ENCODE data around the gene GNAZ.

The GNAZ gene

GRCh38 chr22:23064381-23065068, 5.8 kb upstream of the GNAZ start:
- DNase-seq (ENCODE audit: low spot score), result no peak

GRCh38 chr22:23065069-23065451, 5.3 kb upstream of the GNAZ start:
- no peak for DNase-seq (ENCODE audit: low spot score)

- DNase-seq (ENCODE audit: low spot score), result no peak
Observed at GRCh38 chr22:23065495-23066122, 4.7 kb upstream of the GNAZ start.

DNA sequence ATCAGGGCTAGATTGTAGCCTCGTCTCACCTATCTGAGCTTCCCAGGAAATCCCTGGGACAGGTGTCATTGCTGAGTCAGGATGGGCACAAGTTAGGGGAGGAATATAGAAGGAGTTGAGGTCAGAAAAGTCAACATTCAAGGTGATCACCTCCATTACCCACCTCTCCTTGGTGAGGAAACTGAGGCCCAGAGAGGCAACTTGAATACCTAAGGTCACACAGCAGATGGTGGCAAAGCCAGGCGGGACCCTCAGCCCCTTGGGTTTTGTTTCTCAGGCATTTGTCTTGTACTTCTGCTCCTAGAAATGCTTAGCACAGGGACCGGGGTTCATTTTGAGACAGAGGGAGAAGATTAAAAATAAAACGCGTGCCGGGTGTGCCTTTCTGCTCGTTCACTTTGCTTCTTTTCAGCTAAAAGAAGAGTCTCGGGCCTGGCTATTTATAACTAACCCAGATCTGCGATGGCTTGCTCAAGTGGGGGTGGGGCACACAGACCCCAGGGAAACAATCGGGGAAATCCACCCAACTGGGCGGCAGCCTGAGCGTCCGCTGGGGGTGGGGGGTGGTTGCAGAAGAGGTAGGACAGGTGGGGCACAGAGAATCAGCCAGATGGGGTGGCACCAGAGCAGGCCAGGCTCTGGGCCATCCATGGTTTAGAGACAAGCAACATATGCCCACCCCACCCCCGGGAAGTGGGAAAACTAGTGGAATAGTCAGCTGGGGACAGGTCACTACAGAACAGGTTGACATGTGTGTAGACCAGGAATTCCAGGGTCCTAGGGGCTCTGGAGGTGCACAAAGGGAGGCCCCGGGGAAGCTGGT, 3.9 kb upstream of the GNAZ start:
- DNase-seq (ENCODE audit: low spot score), result no peak

- no peak for DNase-seq (ENCODE audit: low spot score)
Observed at GRCh38 chr22:23067023-23067650, 3.2 kb upstream of the GNAZ start.

GRCh38 chr22:23067691-23068090, 2.6 kb upstream of the GNAZ start:
- DNase-seq (ENCODE audit: low spot score), result no peak

GRCh38 chr22:23068096-23068831, 2.1 kb upstream of the GNAZ start:
- DNase-seq (ENCODE audit: low spot score), result no peak

- no peak for DNase-seq (ENCODE audit: low spot score)
Observed at GRCh38 chr22:23068832-23069385, 1.4 kb upstream of the GNAZ start.

DNA sequence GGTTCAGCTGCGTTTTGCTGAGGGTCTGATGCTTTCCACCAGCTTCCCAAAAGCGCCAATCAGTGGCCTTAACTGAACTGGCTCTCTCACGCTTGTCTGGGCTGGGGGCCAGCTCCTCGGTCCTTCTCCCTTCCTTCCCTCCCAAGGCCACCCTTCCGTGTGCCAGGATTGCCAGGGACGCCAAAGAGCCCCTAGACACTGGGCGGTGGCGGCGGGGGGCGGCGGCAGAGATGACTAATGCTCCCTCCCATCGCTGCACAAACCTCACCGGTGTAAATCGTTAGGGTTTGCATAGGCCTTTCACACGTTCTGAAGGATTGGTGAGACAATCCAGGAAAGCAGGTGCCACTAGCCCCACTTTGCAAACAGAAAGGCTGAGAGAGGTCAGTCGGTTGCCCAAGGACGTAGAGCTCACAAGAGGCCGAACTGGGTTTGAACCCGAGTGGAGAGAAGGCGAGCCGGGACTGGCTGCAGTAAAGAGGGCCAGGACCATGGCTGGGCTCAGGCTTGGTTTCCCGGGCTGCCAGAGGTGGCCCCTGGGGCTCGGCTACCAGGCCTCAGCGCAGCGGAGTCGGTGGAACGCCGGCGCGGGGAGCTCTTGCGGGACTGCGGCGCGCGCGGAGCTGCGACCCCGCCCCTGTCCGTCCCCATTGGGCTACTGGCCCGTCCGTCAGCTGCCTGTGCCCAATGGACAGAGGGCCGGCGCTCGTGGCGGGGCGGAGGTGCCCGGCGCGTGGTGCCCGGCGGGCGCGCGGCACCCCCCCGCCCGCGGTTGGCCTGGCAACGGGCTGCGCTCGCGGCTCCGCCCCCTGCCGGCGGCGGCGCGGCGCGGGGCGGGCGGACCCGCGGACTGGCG, 589 bp upstream of the GNAZ start:
- DNase-seq (ENCODE audit: low spot score), result peak; percentile 82

- no peak for DNase-seq (ENCODE audit: low spot score)
Observed at GRCh38 chr22:23071230-23072076, 1.1 kb downstream of the GNAZ start.

- no peak for DNase-seq (ENCODE audit: low spot score)
Observed at GRCh38 chr22:23072077-23072910, 2.0 kb downstream of the GNAZ start.

DNA sequence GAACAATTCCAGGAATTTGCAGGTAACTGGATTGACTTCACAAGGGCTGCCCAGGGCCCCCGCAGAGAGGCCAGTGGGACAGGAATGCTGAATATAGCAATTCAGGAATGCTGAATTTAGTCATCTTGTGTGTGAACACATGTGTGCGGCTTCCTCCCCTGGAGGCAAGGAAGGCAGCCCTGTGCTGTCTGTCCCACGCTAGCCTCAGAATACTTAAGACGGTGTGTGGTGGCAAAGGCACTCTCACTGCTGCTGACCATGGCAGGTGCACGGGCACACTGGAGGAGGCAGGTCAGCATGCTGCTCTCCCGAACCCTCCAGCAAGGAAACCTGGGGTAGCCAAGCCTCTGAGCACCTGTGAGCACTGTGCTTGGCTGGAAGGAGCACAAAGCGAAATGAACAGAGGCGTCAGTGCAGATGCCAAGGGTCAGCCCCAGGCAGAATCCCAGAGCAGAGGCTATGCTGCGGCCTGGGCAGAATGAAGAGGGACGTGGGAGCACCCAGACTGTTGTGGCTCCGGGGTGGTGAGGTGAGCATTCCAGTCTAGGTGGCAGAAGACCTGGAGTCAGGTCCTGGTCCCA, 2.7 kb downstream of the GNAZ start:
- no peak for DNase-seq (ENCODE audit: low spot score)

GRCh38 chr22:23073526-23074229, 3.4 kb downstream of the GNAZ start:
- DNase-seq (ENCODE audit: low spot score), result no peak

DNA sequence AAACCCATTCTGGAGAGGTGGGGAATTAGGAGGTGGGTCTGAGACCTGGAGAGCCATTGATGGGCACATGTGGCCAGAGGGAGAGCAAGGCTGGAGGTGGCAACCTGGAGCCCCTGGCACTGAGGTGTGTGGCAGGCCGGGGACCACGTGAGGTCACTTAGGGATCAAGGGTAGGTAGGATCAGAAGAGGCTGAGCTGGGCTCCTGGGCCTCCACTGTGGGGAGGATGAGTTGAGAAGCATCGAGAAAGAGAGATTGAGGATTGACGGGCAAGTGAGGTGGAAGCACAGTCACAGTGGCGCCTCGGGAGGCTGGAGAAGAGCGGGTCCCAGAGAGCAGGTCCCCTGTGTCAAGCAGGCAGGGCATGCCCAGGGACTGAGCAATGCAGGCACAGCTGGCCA, 4.1 kb downstream of the GNAZ start:
- no peak for DNase-seq (ENCODE audit: low spot score)

- DNase-seq (ENCODE audit: low spot score), result no peak
Observed at GRCh38 chr22:23075050-23075449, 4.7 kb downstream of the GNAZ start.

DNA sequence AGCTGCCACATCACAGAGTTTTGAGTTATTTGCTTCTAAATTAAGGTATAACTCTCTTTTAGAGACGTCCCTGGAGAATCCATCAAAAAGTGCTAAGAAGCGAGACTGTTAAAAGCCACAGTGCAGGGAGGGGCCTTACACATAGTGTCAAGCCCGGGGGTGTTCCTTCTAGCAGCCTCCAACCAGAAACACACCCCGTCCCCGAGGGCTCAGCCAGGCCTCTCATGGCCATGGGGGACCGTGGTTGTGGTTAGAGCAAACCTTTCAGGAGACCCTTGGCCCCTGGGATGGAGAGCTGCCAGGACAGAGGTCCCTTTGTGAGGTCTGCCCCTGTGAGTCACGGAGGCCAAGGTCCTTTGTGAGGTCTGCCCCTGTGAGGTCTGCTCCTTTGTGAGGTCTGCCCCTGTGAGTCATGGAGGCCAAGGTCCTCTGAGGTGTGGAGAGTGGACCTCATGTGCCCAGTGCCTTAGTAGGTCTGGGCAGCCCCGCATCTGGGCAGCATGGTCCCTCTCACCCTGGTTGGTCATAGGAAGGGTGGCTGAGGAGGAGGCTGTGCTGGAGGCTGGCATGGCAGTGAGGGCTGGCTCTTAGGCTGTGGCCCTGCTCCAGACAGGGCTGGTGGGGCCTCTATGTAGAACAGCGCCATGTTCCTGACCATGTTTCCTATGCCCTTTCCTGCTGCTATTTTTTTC, 5.4 kb downstream of the GNAZ start:
- DNase-seq (ENCODE audit: low spot score), result no peak

DNA sequence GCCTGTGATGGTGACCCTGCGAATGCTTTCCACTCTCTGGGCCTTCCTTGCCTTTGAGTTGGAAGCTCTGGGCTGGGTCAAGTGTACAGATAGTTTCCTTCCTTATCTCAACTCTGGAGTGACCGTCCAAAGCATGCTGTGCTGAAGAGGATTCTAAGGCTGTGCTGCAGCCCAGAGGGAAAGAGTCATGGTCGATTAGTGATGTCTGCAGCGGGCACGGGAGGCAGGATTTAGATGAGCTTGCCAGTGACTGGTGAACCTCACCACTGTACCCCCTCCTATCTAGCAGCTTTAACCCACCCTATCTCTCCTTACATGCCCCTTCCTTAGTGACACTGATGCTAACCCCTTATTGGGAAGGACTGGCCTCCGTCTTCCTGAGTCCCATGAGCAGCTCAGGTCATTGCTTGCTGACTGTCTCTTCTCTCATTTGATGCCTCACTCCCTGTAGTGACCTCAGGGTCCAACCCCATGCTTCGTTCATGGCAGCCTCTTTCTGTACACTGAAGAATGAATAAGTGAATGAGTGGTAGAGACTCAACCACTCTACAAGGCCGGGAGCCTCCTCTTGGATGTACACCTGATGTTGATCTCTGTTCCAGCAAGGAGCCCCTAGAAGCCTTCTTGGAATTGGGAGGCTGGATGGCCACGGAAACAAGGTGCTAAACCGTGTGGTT, 6.7 kb downstream of the GNAZ start:
- DNase-seq (ENCODE audit: low spot score), result no peak

All from activated CD4-positive, alpha-beta T cell treated with anti-CD3 and anti-CD28 coated beads, Interleukin-2, Interleukin-4, amounts not matched to agents 100 ng/mL and 50 ng/mL, durations not matched to agents 16 hours and 8 hours (primary cell).